ENCODE data around the gene TMEM125.

Gene TMEM125

DNA sequence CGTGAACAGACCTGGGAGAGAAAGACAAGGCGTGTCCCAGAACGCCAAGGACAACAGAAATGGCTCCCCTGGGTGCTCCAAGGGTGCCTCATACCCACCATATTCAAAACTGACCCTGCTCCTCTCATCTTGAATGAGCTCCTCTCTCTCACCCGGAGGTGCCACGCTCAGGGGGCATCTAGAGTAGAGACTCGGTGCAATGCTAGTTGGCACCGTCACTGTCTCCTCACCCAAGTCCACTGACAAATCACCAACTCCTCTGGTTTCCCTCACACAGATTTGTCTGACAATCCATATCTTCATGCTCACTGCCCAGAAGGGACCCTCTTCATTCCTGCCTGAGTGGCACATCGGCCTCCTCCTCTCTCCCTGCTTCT, 5.0 kb downstream of the TMEM125 start:
- DNase-seq, result no peak

GRCh38 chr1:43275826-43276620, 6.2 kb downstream of the TMEM125 start:
- no peak for DNase-seq

- no peak for DNase-seq
Measured at GRCh38 chr1:43276673-43277072, 6.9 kb downstream of the TMEM125 start.

DNA sequence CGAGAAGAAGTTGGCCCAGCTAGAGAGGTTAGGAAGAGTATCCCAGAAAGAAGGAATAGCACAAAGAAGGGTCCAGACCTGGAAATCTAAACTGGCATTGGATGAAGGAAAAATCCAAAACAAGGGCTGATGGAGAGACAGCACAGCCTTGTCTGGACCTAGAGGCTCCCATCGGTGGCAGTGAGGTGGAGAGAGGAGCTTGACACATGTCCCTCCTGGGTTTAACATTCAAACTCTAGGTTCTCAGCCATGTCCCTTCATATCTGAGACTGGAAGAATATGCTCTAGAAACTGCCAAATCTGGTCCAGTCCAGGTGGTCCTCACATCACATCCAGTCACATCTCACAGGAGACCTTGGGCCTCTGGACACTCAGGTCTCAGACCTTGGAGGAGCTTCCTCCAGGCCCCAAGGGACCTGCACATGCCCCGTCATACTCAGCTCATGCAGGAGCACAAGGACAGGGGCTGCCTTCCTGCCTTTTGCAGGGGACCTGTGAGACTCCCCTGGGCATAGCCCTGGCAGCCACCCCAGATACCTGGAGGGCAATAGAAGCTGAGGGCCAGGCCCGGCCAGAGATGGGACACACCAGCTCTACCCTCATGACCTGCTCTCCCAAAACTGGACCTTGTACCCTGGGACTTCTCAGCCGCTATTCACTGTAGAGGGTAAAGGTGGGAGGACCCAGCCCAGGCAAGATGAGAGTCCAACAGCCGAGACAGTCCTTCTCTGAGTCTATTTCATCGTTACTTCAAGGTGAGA, 7.5 kb downstream of the TMEM125 start:
- no peak for DNase-seq

DNA sequence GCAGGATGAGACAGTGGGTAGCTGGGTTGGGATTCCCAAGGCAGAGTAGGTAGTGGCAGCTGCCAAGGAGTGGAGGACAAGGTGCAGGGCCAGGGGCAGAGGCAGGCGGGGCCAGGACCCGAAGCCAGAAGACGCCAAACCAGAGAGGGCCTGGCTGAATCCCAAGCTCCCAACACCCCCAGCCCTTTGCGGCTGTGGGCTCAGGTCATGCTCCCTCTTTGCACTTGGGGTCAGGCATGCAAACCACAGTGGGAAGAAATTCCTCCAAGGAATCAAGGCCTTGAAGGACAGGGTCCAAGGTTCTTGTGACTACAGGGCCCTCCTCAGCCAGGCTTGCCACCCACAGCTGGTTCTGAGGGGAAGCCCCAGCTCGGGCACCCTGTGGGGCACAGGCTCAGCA, 9.4 kb downstream of the TMEM125 start:
- DNase-seq, result no peak

GRCh38 chr1:43279666-43280065, 9.9 kb downstream of the TMEM125 start:
- no peak for DNase-seq

DNA sequence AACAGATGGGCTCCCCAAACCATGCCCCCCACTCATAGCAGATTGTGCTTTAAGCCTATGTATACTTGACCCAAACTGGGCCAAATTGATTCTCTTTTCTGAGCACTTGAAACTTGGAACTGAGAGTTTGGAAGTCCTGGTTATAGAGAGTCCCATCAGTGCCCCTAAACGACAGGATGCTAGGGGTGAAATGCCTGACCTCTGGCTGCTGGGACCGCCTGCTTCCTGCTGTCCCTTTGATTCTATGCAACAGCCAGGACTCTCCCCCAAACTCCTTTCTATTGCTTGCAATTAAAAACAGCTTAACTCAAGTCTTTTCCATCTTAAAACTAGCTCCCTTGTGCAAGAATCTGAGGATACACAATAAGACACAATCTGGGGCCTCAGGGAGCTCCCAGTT, 10.9 kb downstream of the TMEM125 start:
- DNase-seq, result no peak

DNA sequence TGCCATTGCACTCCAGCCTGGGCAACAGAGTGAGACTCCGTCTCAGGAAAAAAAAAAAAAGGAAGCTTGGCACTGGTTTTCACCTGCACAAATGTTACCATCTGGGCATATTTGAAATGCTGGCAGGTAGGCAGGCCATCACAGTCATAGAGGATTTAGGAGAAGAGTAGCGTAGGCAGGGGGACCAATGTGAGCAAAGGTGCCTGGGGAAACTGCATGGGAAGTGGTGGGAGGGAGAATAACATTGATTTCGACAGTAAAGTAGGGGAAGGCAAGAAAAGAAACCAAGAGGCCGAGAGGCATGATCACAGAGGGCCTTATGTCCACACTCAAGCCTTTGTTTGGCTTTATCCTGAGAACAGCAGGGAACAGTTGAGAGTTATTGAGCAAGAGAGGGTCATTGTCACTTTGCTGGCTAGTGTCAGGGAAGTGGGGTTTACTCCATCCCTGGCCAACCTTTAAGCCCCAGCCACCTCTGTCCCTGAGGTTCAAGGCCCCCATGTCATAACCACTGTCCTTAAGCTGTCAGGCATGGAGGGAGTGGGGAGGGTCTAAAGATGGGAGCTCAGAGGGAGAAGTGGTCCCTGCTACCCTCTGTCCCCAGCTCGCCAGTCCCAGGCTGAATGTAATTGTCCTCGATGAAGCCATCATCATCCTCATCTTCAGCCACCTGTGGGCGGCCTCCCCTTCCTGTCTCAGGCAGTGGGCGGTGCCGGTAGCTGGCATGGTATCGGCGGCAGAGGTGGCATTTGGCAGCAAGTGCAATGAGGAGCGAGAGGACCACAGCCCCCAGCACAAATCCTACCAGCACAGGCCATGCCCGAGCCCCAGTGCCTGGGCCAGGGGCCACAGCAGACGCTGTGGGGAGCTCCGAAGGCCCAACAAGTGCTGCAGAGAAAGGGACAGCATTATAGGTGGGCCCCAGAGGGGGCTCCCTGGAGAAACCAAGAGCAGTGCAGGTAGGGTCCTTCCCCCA, 12.7 kb downstream of the TMEM125 start:
- no peak for DNase-seq

DNA sequence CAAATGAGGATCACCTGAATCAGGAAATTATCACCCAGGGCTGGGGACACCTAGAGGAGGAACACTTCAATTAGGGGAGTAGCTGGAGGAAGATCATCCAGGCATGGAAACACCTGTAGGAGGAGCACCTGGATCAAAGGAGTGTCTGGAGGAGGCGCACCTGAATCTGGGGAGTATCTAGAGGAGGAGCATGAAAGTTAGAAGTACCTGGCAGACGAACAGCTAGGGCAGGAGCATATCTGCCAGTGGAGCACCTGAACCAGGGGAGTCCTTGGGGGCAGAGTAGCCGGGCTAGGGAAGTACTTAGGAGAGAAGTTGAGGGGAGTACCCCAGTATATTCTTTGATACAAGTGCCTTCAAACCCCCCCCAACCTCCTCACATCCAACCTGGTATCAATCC, 14.3 kb downstream of the TMEM125 start:
- DNase-seq, result no peak

- no peak for DNase-seq
Measured at GRCh38 chr1:43284546-43285110, 14.8 kb downstream of the TMEM125 start.

DNA sequence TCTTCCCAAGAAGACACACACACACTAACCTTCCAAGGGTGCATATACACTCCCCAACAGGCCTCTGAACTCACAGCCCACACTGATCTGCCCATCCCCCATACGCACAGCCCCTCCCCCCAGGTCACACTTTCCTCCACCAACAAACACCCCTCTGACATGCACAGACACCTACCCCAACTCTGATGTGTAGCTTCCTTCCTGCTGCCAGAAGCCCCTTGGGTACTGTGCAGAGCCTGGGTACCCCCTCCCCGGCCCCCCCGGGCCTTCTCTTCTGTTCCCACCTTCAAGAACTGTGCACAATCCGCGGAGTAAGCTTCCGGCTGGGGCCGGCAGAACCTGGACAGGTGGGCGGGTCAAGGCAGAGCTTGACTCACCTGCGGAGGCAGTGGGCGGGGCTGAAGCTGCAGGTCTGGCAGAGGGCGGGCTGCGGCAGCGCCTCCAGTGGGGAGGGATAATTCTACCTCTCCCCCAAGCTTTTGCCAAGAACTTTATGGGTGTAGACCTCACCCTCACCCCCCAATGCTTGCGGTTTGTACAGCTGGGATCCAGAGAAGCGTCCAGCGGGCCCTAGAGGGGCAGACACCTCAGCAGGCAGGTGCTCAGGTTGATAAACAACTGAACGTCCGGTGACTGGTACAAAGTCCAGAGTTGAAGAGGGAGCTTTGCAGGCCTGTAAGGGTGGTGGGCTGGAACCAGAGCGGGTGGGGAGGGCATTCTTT, 15.6 kb downstream of the TMEM125 start, which contains the start of gene C1orf210:
Gene C1orf210, minus strand, starts transcription at position 313 of the 722 bp plus-strand sequence. CDS start 2,311 bp downstream, outside the sequence.
- peak; percentile 72 for DNase-seq

GRCh38 chr1:43286115-43286514, 16.3 kb downstream of the TMEM125 start:
- no peak for DNase-seq

GRCh38 chr1:43286533-43286932, 16.8 kb downstream of the TMEM125 start:
- DNase-seq, result no peak

DNA sequence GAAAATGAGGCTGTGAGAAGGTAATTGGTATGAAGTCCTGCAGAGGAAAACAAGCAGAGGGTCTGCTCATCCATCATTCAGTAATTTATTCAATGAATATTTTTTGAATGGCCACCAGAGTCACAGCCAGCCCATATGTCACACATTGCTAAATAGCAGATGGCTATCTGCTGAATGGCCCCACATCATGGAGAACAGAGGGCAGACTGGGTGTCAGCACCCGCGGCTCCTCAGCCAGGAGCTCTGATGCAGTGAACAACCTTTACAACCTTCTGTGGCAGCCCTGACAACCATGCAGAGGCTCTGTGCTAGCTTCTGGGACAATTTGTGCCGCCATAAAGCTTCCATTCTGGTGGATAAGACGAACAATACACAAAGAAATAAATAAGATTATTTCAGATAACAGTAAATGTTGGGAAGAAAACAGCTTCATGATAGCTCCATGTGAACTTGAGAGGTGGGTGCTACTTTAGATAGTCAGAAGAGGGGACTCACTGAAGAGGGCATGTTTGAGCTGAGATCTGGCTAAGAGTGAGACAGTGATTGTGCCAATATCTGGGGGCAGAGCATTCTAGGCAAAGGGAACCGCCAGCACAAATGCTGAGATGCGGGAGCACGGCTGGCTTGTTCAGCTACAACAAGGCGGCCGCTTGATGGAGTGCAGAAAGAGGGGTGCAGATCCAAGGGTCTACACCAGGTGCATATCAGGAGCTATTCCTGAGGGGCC, 18.4 kb downstream of the TMEM125 start:
- no peak for DNase-seq

- no peak for DNase-seq
Measured at GRCh38 chr1:43288785-43289706, 19.3 kb downstream of the TMEM125 start.

DNA sequence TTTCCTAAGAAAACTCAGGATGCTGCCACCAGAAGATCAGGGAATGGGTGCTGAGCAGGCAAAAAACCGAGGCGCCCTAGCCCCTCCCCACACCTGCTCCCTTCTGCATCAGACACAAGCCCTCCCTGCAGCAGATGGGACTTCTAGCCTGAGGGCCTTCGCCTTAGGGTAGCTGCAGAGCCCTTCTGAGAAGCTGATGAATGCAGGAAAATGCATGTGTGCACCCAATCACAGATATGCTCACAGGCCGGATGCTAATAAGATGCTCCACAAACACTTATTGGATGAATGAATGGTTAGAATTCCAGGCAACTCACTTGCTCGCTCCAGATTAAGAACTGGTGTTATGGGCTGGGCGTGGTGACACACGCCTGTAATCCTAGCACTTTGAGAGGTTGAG, 22.4 kb downstream of the TMEM125 start:
- no peak for DNase-seq

DNA sequence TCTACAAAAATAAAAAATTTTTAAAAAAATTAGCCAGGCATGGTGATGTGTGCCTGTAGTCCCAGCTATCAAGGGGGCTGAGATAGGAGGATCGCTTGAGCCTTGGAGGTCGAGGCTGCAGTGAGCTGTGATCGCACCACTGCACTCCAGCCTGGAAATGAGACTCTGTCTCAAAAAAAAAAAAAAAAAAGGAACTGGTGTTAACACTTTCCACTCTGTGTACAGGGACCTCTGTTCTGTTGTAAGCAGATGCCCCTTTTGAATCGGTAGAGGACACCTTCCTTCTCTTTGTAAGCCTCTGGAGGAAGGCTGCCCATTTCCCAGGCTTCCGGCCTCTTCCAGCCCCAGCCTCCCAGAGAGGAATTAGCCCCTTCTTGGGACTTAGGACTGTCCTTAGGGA, 22.9 kb downstream of the TMEM125 start:
- DNase-seq, result no peak

DNA sequence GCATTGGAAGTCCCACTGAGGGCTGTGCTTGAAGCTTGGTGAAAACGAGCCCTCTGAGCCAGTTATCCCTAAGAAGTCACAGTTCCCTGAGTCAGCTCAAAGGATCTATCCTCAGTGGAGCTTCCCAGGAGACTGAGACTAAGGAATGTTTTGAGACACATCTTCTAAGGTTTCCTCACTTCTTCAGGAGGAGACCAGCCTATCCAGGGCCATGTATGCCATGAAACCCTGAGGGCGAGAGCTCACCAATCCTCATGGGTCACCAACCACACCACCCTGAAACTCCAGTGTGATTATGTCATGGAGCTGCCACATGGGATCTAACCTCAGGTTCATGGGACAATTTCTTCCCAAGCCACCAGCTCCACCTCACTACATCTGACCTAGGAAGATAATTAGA, 23.4 kb downstream of the TMEM125 start:
- no peak for DNase-seq

GRCh38 chr1:43293896-43294760, 24.3 kb downstream of the TMEM125 start:
- DNase-seq, result no peak
